H1 (cell line): ENCODE data around the gene SUSD5. TPM values are rescaled to one million over a fixed set of nuclear protein-coding genes. Genes with fewer than 3 reads are reported as not detected.

ENCODE experiments used
- CTCF ChIA-PET: fragments of 300-600 bp; sonication (Branson Sonifier 250); formaldehyde crosslinking; loops from one replicate; lab custom pipeline; 2021; ENCODE audit not compliant: partially characterized antibody; lab: Charles Lee
- POLR2A ChIA-PET: fragments of 300-600 bp; sonication (Branson Sonifier 250); formaldehyde crosslinking; loops from one replicate; lab custom pipeline; 2021; ENCODE audit warnings: inconsistent platforms; ENCODE audit not compliant: partially characterized antibody; lab: Charles Lee
- DNase-seq, 2 experiments: peaks; one replicate each; pipeline versions ENCODE4 v3.0.0 to v3.0.0-alpha.2; 2010 to 2022; ENCODE audit warnings: low spot score in 2 of 2, low read depth in 1 of 2, mixed read lengths in 1 of 2
- FAIRE-seq: peaks from 2 replicates; lab custom pipeline; 2011; peaks lifted over from hg19 to GRCh38; lab: Jason Lieb, UNC
- H2AFZ ChIP-seq: 2 replicates; pipeline ENCODE4 v1.8.1; 2012; ENCODE audit warnings: low read length, inconsistent platforms
- H2AK5ac ChIP-seq: 2 replicates; pipeline ENCODE4 v1.6.1; 2013; ENCODE audit warnings: low read depth, low read length
- H2BK120ac ChIP-seq: replicated peaks from 2 replicates; pipeline ENCODE3; 2013; ENCODE audit warnings: low read depth, low read length, inconsistent platforms
- H2BK12ac ChIP-seq: 2 replicates; pipeline ENCODE4 v1.6.1; 2013; ENCODE audit warnings: low read depth, low read length
- H2BK15ac ChIP-seq: 2 replicates; pipeline ENCODE4 v1.6.1; 2013; ENCODE audit warnings: low read length
- H2BK20ac ChIP-seq: 2 replicates; pipeline ENCODE4 v1.6.1; 2013; ENCODE audit warnings: low read length
- H2BK5ac ChIP-seq: 2 replicates; pipeline ENCODE4 v1.6.1; 2013; ENCODE audit warnings: low read depth, low read length
- H3K14ac ChIP-seq: 2 replicates; pipeline ENCODE4 v1.6.1; 2013; ENCODE audit warnings: inconsistent platforms; ENCODE audit not compliant: insufficient read length
- H3K18ac ChIP-seq: 2 replicates; pipeline ENCODE4 v1.6.1; 2013; ENCODE audit warnings: low read length; ENCODE audit errors: extremely low read depth
- H3K23ac ChIP-seq: 2 replicates; pipeline ENCODE4 v1.6.1; 2013; ENCODE audit warnings: inconsistent platforms; ENCODE audit not compliant: insufficient read length
- H3K23me2 ChIP-seq: 2 replicates; pipeline ENCODE4 v1.6.1; 2013; ENCODE audit warnings: low read depth, low read length
- H3K27ac ChIP-seq: 2 replicates; pipeline ENCODE4 v1.6.1; 2011; ENCODE audit warnings: low read depth, low read length, inconsistent platforms
- H3K27me3 ChIP-seq, 4 experiments: replicated peaks in 1 of 4; 1 replicate in 1 of 4; 2 replicates in 3 of 4; pipeline versions ENCODE4 v1.6.1 to v1.8.1; 2011 to 2013; ENCODE audit warnings: low read length in 3 of 4, mild to moderate bottlenecking in 3 of 4, inconsistent platforms in 2 of 4, mixed read lengths in 2 of 4, moderate library complexity in 1 of 4; ENCODE audit not compliant: control insufficient read depth in 3 of 4, insufficient read depth in 3 of 4; ENCODE audit errors: extremely low read depth in 1 of 4
- H3K36me3 ChIP-seq, 4 experiments: 2 replicates each; pipeline versions ENCODE4 v1.6.1 to v1.8.1; 2011 to 2013; ENCODE audit warnings: mild to moderate bottlenecking in 4 of 4, low read length in 3 of 4, moderate library complexity in 2 of 4, control low read depth in 1 of 4, inconsistent platforms in 1 of 4; ENCODE audit not compliant: insufficient read depth in 4 of 4, control insufficient read depth in 2 of 4
- H3K4ac ChIP-seq: replicated peaks from 2 replicates; pipeline ENCODE3; 2013; ENCODE audit warnings: low read length, low read depth, mixed read lengths, inconsistent platforms; ENCODE audit not compliant: insufficient read length
- H3K4me1 ChIP-seq, 4 experiments: replicated peaks in 1 of 4; 1 replicate in 1 of 4; 2 replicates in 3 of 4; pipeline versions ENCODE4 v1.6.1 to v1.8.1; 2011 to 2013; ENCODE audit warnings: low read length in 3 of 4, inconsistent platforms in 2 of 4, mixed read lengths in 1 of 4; ENCODE audit not compliant: insufficient read depth in 4 of 4, control insufficient read depth in 3 of 4
- H3K4me2 ChIP-seq, 2 experiments: 2 replicates each; pipeline versions ENCODE4 v1.6.1 to v1.8.1; 2011 to 2013; ENCODE audit warnings: low read depth in 2 of 2, low read length in 2 of 2, control low read depth in 1 of 2, inconsistent platforms in 1 of 2, mild to moderate bottlenecking in 1 of 2; ENCODE audit not compliant: insufficient read depth in 1 of 2
- H3K4me3 ChIP-seq, 4 experiments: fragments of 200-600, 300-600 bp in 1 of 4; sonication (generic), shearing (Covaris generic), sonication (Bioruptor Twin) in 1 of 4; 2 replicates each; pipeline versions ENCODE4 v1.5.1 to v1.8.1; 2011 to 2016; ENCODE audit warnings: low read length in 4 of 4, low read depth in 3 of 4, control low read depth in 2 of 4, inconsistent platforms in 2 of 4, mild to moderate bottlenecking in 2 of 4, mixed read lengths in 1 of 4, moderate library complexity in 1 of 4; ENCODE audit not compliant: insufficient read depth in 2 of 4; ENCODE audit errors: extremely low read depth in 1 of 4
- H3K56ac ChIP-seq: replicated peaks from 2 replicates; pipeline ENCODE3; 2013; ENCODE audit warnings: low read depth, mild to moderate bottlenecking, mixed read lengths, low read length, inconsistent platforms; ENCODE audit not compliant: insufficient read length
- H3K79me1 ChIP-seq: 2 replicates; pipeline ENCODE4 v1.6.1; 2013; ENCODE audit warnings: low read depth, low read length, control low read depth
- H3K79me2 ChIP-seq, 2 experiments: 2 replicates each; pipeline versions ENCODE4 v1.6.1 to v1.8.1; 2012 to 2013; ENCODE audit warnings: low read length in 2 of 2, mild to moderate bottlenecking in 2 of 2, inconsistent platforms in 1 of 2; ENCODE audit not compliant: insufficient read depth in 2 of 2, control insufficient read depth in 1 of 2
- H3K9ac ChIP-seq, 4 experiments: replicated peaks in 1 of 4; 1 replicate in 1 of 4; 2 replicates in 3 of 4; pipeline versions ENCODE4 v1.6.1 to v1.8.1; 2011 to 2013; ENCODE audit warnings: low read depth in 3 of 4, low read length in 3 of 4, control low read depth in 2 of 4, mild to moderate bottlenecking in 2 of 4, moderate library complexity in 2 of 4, inconsistent platforms in 1 of 4; ENCODE audit errors: extremely low read depth in 1 of 4
- H3K9me3 ChIP-seq, 2 experiments: 2 replicates each; pipeline versions ENCODE4 v1.6.1 to v1.8.1; 2012 to 2013; ENCODE audit warnings: mild to moderate bottlenecking in 2 of 2, moderate library complexity in 2 of 2, control low read depth in 1 of 2, inconsistent platforms in 1 of 2, low read depth in 1 of 2, low read length in 1 of 2, mixed read lengths in 1 of 2; ENCODE audit not compliant: insufficient read depth in 2 of 2
- H4K20me1 ChIP-seq, 2 experiments: replicated peaks in 1 of 2; 2 replicates each; pipeline versions ENCODE3 to v1.8.1; 2011 to 2013; ENCODE audit warnings: inconsistent platforms in 2 of 2, low read length in 2 of 2, mild to moderate bottlenecking in 1 of 2; ENCODE audit not compliant: insufficient read depth in 2 of 2, control insufficient read depth in 1 of 2
- H4K5ac ChIP-seq: 2 replicates; pipeline ENCODE4 v1.6.1; 2013; ENCODE audit warnings: low read length, low read depth, mixed read lengths, inconsistent platforms; ENCODE audit not compliant: insufficient read length
- H4K8ac ChIP-seq: 2 replicates; pipeline ENCODE4 v1.8.0; 2013; ENCODE audit warnings: mild to moderate bottlenecking, moderate library complexity, low read length, inconsistent platforms; ENCODE audit not compliant: insufficient read depth; ENCODE audit errors: extremely low read depth
- H4K91ac ChIP-seq: replicated peaks from 2 replicates; pipeline ENCODE3; 2013; ENCODE audit warnings: low read length, mixed read lengths, inconsistent platforms; ENCODE audit not compliant: insufficient read length
- RXRA ChIP-seq: IDR thresholded peaks from 2 replicates; pipeline ENCODE4 v1.6.1; 2011; ENCODE audit warnings: low read depth, mild to moderate bottlenecking, low read length, moderate library complexity; ENCODE audit not compliant: insufficient read depth
- SP1 ChIP-seq: IDR thresholded peaks from 2 replicates; pipeline ENCODE4 v1.6.1; 2011; ENCODE audit warnings: low read depth, low read length
- SP4 ChIP-seq: IDR thresholded peaks from 2 replicates; pipeline ENCODE4 v1.6.1; 2012; ENCODE audit warnings: low read length, inconsistent platforms
- SUZ12 ChIP-seq: fragments of 200-600 bp; sonication (generic); IDR thresholded peaks from 2 replicates; pipeline ENCODE4 v1.6.1; 2012; ENCODE audit warnings: mild to moderate bottlenecking, inconsistent platforms, low read length, moderate library complexity, mixed read lengths
- ZNF274 ChIP-seq: IDR thresholded peaks from 2 replicates; pipeline ENCODE4 v1.7.0; 2012; ENCODE audit warnings: low read length, borderline replicate concordance; ENCODE audit errors: extremely low read depth
- WGBS, 2 experiments: shearing (Covaris generic) in 1 of 2; methylation state at CpG; one replicate each; pipeline versions ENCODE4 v1.1.6 to v1.1.7; 2013 to 2015; ENCODE audit warnings: low lambda C conversion rate in 2 of 2, mixed read lengths in 2 of 2, inconsistent platforms in 1 of 2, low coverage in 1 of 2, missing lambda C conversion rate in 1 of 2; ENCODE audit not compliant: insufficient replicate concordance in 2 of 2, insufficient coverage in 1 of 2, insufficient read length in 1 of 2; ENCODE audit errors: extremely low coverage in 1 of 2, missing lambda C conversion rate in 1 of 2; 5-methylcytosine and 5-hydroxymethylcytosine counted together
- polyA plus RNA-seq, 7 experiments: library from polyadenylated mRNA; depleted of rRNA in 3 of 7; stranded (reverse) in 5 of 7; unstranded in 2 of 7; fragments of >200 nt in 5 of 7; fragments of 200-250 nt in 2 of 7; gene quantifications; 1 replicate in 5 of 7; 2 replicates in 1 of 7; 4 replicates in 1 of 7; pipeline versions ENCODE4 v1.2.1 to v1.2.3, GENCODE V29; 2011 to 2013; ENCODE audit warnings: missing spikeins in 2 of 7, mixed read lengths in 2 of 7
- total RNA-seq: library from RNA; stranded (reverse); fragmentation: NEBNext Ultra II Directional; extraction: Animal tissue kit (Norgen Biotek cat#: 25700); gene quantifications from 2 replicates; pipeline ENCODE4 v1.2.1, GENCODE V29; 2021

Gene SUSD5
- total and polyA plus RNA-seq, 2 of the 8 experiments (the other 6 are each of a cell fraction or from before 2014, with no cell fraction given), result 0.92 to 3.3 TPM

- Histone ChIP-seq H2BK15ac (no peak overlapping the region), H3K4me3 (no peak overlapping the region), H4K8ac (no peak overlapping the region), H3K56ac (no peak overlapping the region), H2AK5ac (no peak overlapping the region), H3K4ac (no peak overlapping the region), H2BK5ac (no peak overlapping the region), H2BK120ac (no peak overlapping the region), H3K36me3 (no peaks in the 10 kb centered on the region), H3K4me1 (no peaks in the 10 kb centered on the region), H4K91ac (no peak overlapping the region), H3K23ac (no peak overlapping the region), H3K9me3 (no peaks in the 10 kb centered on the region), H3K14ac (no peak overlapping the region), H4K20me1 (no peaks in the 10 kb centered on the region), H3K4me2 (no peak overlapping the region), H3K79me1 (no peaks in the 10 kb centered on the region), H3K9ac (no peak overlapping the region), H3K79me2 (no peaks in the 10 kb centered on the region), H2BK20ac (no peak overlapping the region), H4K5ac (no peak overlapping the region), H3K18ac (no peak overlapping the region), H2AFZ (no peak overlapping the region), H3K27ac (no peak overlapping the region; the same call in 1 of the 2 replicates), H2BK12ac (no peak overlapping the region), H3K27me3 (no peaks in the 10 kb centered on the region), H3K23me2 (no peaks in the 10 kb centered on the region)
- CTCF ChIA-PET, result interaction anchor here (1.3 to 1.9 kb wide), 3 partner anchors 15 to 27 kb away, joined by 3 to 10 read pairs (median 5); no protein-coding TSS in a partner anchor
- no peak for FAIRE-seq
- 85% methylated on average over 4 of the region's 4 CpGs; no CpG with 5 or more reads in 1 of the 2 experiments for WGBS, 2 experiments
- POLR2A ChIA-PET, result no interaction called here
- TF ChIP-seq RXRA (no peak), SP1 (no peak), SUZ12 (no peak), SP4 (no peak), ZNF274 (no peak)
- DNase-seq, result no peak
Measured at GRCh38 chr3:33159234-33159633, 59.4 kb downstream of the SUSD5 start.
